Measurements from ENCODE around the gene ABTB1.
"Not testable (repeated sequence)": the region's sequence is repeated elsewhere in the genome, so short reads cannot be mapped to it uniquely, and the experiment has no call there.

The ABTB1 gene

DNA sequence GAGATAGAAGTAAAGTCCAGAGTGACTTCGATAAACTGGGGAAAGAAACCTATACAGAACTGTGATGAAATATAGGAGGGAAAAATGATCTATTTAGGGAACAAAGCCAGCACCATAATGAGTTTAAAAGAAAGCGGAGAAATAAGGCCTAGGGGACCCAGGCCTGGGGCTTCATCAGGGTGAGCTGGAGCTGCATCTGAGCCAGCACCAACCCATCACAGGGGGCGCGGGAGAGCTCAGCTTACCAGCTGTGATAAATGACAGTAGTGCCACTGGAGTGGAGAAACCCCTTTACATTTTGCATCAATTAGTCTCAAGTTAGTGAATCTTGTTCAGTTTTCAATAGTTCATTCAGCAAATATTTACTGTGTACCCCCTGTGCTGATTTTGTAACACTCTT lies 22.5 kb upstream of the ABTB1 start:
- DNase-seq, result no peak

GRCh38 chr3:127651516-127652172 lies 21.1 kb upstream of the ABTB1 start:
- no peak for DNase-seq

DNA sequence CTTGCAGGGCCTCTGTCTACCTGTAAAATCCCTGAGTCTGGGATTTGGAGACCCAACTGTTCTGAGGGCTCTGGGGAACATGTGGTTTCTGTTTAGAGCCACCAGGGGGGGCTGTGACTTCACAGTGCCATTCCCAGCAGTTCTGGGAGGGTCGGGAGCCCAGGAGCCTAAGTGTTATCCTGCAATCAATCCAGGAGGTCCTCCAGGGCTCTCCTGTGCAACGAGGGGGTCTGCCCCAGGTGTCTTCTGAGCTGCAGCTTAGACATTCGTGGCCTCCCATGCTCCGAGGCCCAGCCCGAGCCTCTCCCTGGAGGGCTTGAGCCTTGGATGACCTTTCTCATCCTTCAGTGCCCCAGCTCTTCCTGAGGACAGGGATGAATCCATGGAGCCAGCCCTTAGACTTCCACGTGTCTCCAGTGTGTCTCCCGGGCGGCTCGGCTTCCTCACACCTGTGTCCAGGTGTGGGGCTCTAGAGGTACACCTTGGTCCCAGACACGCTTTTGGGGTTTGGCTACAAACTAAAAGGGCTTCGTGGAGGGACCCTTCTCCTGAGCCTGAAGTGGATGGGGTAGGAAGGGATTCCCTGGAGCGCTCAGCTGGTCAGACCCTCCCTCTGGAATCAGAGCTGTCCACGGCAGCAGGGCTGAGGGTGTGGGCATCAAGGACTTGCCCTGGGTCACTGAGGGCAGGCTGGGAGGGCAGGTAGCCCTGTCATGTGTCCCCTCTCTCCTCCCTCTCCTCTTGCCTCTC lies 20.3 kb upstream of the ABTB1 start:
- DNase-seq, result peak; percentile 52 to 57

GRCh38 chr3:127654374-127654773 lies 18.4 kb upstream of the ABTB1 start:
- no peak for DNase-seq

- not testable (repeated sequence) for DNase-seq
Measured at GRCh38 chr3:127654993-127655392, 17.8 kb upstream of the ABTB1 start.

- DNase-seq, result peak; percentile 10 to 21
Measured at GRCh38 chr3:127655641-127656040, 17.1 kb upstream of the ABTB1 start.

GRCh38 chr3:127656906-127657305 lies 15.8 kb upstream of the ABTB1 start:
- DNase-seq, result no peak

DNA sequence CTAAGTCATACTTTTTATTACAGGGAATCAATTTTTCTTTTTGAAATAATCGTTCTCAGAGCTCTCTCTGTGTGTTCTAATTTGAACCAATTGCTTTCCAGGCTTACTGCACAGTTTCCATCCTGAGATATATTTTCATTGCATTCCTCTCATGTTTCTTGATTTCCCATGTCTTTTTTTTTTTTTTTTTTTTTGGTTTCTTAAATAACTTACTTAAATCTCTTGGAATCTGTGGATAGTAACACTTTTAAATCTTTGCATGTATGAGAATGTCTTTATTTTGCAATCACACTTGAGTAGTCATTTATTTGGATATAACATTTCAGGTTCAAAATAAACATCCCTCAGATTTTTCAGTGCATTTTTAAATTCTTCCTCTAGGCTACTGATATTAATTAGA lies 14.5 kb upstream of the ABTB1 start:
- no peak for DNase-seq

DNA sequence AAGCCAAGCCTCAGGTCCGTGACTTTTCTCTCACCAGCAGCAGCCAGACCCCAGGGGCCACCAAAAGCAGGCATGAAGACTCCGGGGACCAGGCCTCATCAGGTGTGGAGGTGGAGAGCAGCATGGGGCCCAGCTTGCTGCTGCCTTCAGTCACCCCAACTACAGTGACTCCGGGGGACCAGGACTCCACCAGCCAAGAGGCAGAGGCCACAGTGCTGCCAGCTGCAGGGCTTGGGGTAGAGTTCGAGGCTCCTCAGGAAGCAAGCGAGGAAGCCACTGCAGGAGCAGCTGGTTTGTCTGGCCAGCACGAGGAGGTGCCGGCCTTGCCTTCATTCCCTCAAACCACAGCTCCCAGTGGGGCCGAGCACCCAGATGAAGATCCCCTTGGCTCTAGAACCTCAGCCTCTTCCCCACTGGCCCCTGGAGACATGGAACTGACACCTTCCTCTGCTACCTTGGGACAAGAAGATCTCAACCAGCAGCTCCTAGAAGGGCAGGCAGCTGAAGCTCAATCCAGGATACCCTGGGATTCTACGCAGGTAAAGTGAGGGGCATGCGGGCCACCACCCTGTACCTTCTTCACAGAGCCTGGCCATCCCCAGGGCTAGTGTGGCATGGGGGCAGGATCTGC lies 12.0 kb upstream of the ABTB1 start:
- no peak for DNase-seq

DNA sequence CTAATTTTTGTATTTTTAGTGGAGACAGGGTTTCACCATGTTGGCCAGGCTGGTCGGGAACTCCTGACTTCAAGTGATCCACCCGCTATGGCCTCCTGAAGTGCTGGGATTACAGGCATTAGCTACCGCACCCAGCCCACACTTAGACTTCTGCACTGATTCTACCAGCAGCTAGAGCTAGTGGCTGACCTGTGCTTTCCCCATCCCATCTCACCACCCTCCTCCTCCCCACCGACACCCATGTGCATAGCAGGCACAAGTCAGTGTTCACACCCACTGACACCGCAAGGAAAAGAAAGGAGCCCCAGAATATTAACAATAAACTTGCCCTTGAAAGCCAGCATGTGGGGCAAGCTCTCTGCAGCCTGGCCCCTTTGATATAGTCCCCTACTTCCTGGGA lies 11.2 kb upstream of the ABTB1 start:
- DNase-seq, result no peak

DNA sequence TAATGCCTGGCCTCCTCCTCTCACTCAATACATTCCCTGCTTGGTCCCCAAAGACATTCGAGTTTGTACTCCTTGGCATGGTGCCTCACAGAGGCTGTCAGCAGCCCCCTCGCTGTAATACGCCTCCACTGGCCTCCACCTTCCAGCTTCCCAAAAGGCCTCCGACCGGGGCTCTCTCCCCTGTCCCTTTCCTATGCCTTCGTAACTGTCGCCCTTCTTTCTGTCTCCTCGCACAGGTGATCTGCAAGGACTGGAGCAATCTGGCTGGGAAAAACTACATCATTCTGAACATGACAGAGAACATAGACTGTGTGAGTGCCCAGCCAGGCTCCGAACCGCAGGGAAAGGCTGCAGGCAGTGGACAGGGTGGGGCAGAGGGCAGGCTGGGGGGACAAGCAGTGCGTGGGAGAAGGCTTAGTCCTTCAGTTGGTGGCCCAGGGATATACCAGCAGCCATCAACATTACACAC lies 10.7 kb upstream of the ABTB1 start:
- DNase-seq, result no peak

DNA sequence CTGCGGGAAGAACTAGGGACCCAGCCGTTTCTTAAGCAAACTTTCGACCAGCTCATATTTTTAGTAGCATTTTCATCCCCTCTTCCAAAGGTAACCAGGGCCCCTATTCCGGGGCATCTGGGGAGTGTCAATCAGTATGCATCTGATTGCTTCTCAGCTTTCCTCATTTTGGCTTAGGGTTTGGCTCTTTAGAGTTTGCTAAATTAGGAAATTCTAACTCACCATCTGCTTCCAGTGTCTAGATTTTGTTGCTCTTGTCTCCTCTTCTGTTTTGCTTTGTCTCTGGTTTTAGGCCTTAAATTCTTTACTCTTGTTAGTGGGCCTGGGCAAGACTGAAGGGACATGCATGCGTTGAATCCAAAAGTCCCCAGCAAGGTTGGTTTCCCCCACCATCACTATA lies 9.6 kb upstream of the ABTB1 start:
- DNase-seq, result no peak

DNA sequence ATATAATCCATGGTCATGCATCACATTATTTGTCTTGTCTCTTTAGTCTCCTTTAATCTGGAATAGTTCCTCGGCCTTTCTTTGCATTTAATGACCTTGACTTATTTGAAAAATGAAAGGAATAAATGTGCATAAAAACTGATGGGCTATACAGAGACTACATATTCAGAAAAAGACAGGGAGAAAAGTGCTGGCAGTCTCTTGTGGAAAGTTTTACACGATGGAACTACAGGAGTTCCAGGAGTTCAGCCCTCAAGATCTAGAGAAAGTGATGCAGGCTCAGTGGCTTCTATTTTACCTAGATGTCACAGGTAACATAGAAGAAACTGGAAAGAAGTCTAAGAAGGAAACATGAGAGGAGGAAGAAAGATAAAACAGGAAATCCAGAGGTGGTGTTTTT lies 7.6 kb upstream of the ABTB1 start:
- DNase-seq, result no peak

GRCh38 chr3:127665586-127665985 lies 7.2 kb upstream of the ABTB1 start:
- no peak for DNase-seq

DNA sequence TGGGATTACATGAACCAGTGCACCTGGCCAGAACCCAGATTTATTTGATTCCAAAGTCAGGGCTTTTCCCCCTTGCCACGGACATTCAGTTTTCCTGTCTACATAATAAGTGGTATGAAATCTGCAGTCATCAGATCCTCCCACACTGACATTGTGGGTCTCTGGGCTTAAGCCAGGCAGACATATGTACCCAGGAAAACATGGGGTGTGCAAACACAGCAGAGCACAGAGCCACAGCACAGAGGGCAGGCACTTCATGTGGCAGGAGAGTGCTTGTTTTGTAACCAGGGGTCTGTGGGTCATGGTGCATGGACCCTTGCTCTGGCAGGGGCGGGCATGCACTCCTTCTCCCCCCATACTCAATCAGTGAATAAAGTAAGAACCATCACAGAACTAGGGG lies 6.1 kb upstream of the ABTB1 start:
- no peak for DNase-seq

DNA sequence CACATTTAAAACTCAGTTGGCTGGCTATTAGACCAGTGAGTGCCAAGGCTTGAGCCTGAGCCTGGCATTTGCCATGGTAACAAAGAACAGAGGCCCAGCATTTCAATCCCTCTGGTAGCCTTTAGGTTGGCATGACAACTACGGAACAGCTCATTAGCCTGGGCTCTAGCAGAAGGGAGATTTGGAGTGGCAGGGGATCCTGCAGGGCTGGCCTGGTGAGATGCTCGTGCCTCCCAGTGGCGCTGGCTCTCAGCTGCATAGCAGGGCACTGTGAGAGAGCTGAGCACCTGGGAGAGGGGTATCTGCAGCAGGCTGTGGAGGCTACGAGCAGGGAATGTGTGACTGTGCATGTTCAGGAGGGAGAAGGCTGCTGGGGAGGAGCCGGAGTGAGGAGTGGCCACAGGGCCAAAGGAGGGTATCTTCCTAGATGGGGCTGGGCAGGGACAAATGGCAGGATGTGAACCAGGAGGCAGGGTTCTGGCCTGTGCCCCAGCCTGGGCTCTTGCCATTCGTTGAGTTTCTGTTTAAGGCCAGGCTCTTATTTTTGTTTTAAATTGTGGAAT lies 5.6 kb upstream of the ABTB1 start:
- no peak for DNase-seq

- DNase-seq, result no peak
Measured at GRCh38 chr3:127668906-127669305, 3.8 kb upstream of the ABTB1 start.

GRCh38 chr3:127669541-127670228 lies 3.1 kb upstream of the ABTB1 start:
- DNase-seq, result no peak

DNA sequence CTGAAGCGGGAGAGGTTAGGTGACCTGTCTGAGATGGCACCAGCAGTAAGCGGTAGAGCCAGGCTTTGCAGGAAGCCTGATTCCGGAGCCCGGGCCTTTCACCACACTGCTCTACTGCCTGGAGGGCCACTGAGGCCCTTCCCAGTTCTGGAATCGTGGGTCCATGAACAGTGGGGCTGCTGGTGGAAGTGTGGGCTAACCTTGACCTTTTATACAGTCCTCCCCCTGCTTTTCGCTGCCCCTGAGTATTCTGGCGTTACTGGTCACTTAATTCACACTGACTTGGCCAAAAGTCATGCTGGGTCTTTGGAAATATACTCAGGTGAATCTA lies 2.6 kb upstream of the ABTB1 start:
- DNase-seq, result no peak

GRCh38 chr3:127670761-127671522 lies 1.8 kb upstream of the ABTB1 start:
- DNase-seq, result no peak

DNA sequence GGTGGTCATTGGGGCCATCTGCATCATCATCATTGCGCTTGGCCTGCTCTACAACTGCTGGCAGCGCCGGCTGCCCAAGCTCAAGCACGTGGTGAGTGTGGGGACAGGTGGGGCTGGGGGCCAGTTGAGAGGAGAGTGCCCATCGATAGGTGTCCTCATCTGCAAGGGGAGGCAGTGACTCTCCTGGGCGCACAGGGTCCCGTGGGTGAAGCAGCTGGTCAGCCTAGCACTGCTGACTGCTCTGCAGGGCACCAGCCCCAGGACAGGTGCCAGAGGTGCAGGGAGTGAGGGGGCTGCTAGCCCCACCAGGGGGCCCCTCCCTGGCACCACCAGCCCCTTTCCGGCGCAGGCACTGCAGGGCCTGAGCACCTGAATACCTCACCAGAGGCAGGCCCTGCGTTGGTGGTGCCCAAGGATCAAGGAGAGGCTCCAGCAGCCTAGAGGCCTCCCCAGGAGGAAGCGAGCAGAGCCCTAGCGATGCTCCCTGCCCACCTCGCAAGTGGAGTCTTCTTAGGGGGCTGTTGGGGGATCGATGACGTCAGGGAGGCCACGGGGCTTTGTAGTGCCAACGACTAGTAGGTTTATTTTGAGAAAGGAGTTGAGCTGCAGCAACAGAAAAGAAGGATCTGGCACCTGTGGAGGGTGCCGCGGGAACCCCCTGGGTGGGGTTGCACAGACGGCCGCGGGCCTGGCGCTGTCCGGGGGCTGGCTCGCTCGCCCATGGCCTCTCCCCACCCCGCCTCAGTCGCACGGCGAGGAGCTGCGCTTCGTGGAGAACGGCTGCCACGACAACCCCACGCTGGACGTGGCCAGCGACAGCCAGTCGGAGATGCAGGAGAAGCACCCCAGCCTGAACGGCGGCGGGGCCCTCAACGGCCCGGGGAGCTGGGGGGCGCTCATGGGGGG lies 976 bp upstream of the ABTB1 start:
- DNase-seq, result peak in 1 of 2 donors; percentile 21

All from inflammatory macrophage (primary cell).